HCT116 (cell line): ENCODE results near the gene CNPY3. TPM values are rescaled to one million over a fixed set of nuclear protein-coding genes. Genes with fewer than 3 reads are reported as not detected.

Source experiments
- ATAC-seq: fragments of 200-7000 bp; cut with Tn5 transposase; 2 replicates; pipeline ENCODE4 v1.9.1; 2020; ENCODE audit warnings: mild to moderate bottlenecking, moderate library complexity
- BruUV-seq: library from RNA; stranded (reverse); fragments of 400-500 nt; replicated peaks from 2 replicates; lab custom pipeline; 2021; lab: Mats Ljungman, UMichigan
- CTCF ChIA-PET: fragments of 300-600 bp; sonication (Branson Sonifier 250); formaldehyde crosslinking; loops from one replicate; lab custom pipeline; 2021; ENCODE audit warnings: antibody characterized with exemption; lab: Charles Lee
- POLR2A ChIA-PET: fragments of 300-600, 350-600 bp; sonication (Branson Sonifier 250); formaldehyde crosslinking; loops from one replicate; lab custom pipeline; 2021; ENCODE audit warnings: antibody characterized with exemption; lab: Charles Lee
- RAD21 ChIA-PET, 2 experiments: fragments of 300-600 bp; sonication (Branson Sonifier 250); formaldehyde crosslinking; loops; one replicate each; lab custom pipeline; 2023; ENCODE audit warnings: low total read pairs in 2 of 2; ENCODE audit not compliant: uncharacterized antibody in 2 of 2, unreplicated experiment in 2 of 2, low non-redundant PET in 1 of 2; lab: Charles Lee
- DNase-seq: peaks from one replicate; pipeline ENCODE4 v3.0.0-alpha.2; 2010; ENCODE audit warnings: low read depth, low spot score
- H2AFZ ChIP-seq: fragments of 200-600 bp; shearing (Covaris generic), sonication (generic); 2 replicates; pipeline ENCODE4 v1.6.1; 2017; ENCODE audit warnings: low read depth, mixed run types, mixed read lengths, antibody characterized with exemption, low read length; ENCODE audit not compliant: poor library complexity, severe bottlenecking
- H3K27ac ChIP-seq: 2 replicates; pipeline ENCODE4 v1.5.1; 2012; ENCODE audit warnings: low read depth, low read length
- H3K27me3 ChIP-seq: fragments of 200-600 bp; sonication (generic); 2 replicates; pipeline ENCODE4 v1.6.1; 2016; ENCODE audit warnings: mixed run types, low read length, mixed read lengths; ENCODE audit not compliant: insufficient read depth
- H3K36me3 ChIP-seq, 2 experiments: fragments of 200-500 bp in 1 of 2; fragments of 200-600 bp in 1 of 2; sonication (Bioruptor generic) in 1 of 2; sonication (generic) in 1 of 2; 2 replicates each; pipeline versions ENCODE4 v1.5.1 to v1.6.1; 2014 to 2016; ENCODE audit warnings: low read length in 2 of 2, inconsistent platforms in 1 of 2, mixed read lengths in 1 of 2, mixed run types in 1 of 2; ENCODE audit not compliant: insufficient read depth in 2 of 2, control insufficient read depth in 1 of 2
- H3K4me1 ChIP-seq, 2 experiments: fragments of 200-600 bp in 1 of 2; sonication (generic) in 1 of 2; 2 replicates each; pipeline versions ENCODE4 v1.5.1 to v1.6.1; 2012 to 2017; ENCODE audit warnings: low read length in 2 of 2, inconsistent platforms in 1 of 2, mild to moderate bottlenecking in 1 of 2, mixed read lengths in 1 of 2, mixed run types in 1 of 2, moderate library complexity in 1 of 2; ENCODE audit not compliant: insufficient read depth in 2 of 2, control insufficient read depth in 1 of 2
- H3K4me2 ChIP-seq: fragments of 200-600 bp; sonication (generic); 2 replicates; pipeline ENCODE4 v1.6.1; 2017; ENCODE audit warnings: mixed run types, low read length, mixed read lengths
- H3K4me3 ChIP-seq, 2 experiments: fragments of 200-600 bp in 1 of 2; sonication (generic) in 1 of 2; replicated peaks in 1 of 2; 2 replicates each; pipeline ENCODE4 v1.5.1; 2011 to 2016; ENCODE audit warnings: low read length in 2 of 2, control low read depth in 1 of 2, low read depth in 1 of 2, mild to moderate bottlenecking in 1 of 2, mixed read lengths in 1 of 2, mixed run types in 1 of 2
- H3K79me2 ChIP-seq: fragments of 200-600 bp; sonication (generic); 2 replicates; pipeline ENCODE4 v1.6.1; 2017; ENCODE audit warnings: mild to moderate bottlenecking, mixed run types, low read length, moderate library complexity, mixed read lengths; ENCODE audit not compliant: insufficient read depth
- H3K9ac ChIP-seq: fragments of 200-600 bp; sonication (generic); 2 replicates; pipeline ENCODE4 v1.6.1; 2016; ENCODE audit warnings: low read length, mixed read lengths
- H3K9me2 ChIP-seq: fragments of 200-600 bp; sonication (generic), shearing (Covaris generic); 2 replicates; pipeline ENCODE4 v1.6.1; 2017; ENCODE audit warnings: mixed run types, mild to moderate bottlenecking, moderate library complexity; ENCODE audit not compliant: insufficient read depth
- H3K9me3 ChIP-seq, 2 experiments: fragments of 200-500 bp in 1 of 2; fragments of 200-600 bp in 1 of 2; sonication (Bioruptor generic) in 1 of 2; sonication (generic) in 1 of 2; 2 replicates each; pipeline ENCODE4 v1.6.1; 2014 to 2017; ENCODE audit warnings: low read length in 2 of 2, mixed read lengths in 2 of 2, inconsistent platforms in 1 of 2, low read depth in 1 of 2, mild to moderate bottlenecking in 1 of 2, mixed run types in 1 of 2, moderate library complexity in 1 of 2; ENCODE audit not compliant: control insufficient read depth in 1 of 2, insufficient read depth in 1 of 2
- H4K20me1 ChIP-seq: fragments of 200-600 bp; sonication (generic), shearing (Covaris generic); 2 replicates; pipeline ENCODE4 v1.6.1; 2017; ENCODE audit warnings: mixed run types, mild to moderate bottlenecking, moderate library complexity; ENCODE audit not compliant: insufficient read depth
- ATF3 ChIP-seq: IDR thresholded peaks from 2 replicates; pipeline ENCODE4 v1.6.1; 2012
- CBX3 ChIP-seq: IDR thresholded peaks from 2 replicates; pipeline ENCODE4 v1.6.1; 2012; ENCODE audit warnings: low read depth
- CTCF ChIP-seq, 3 experiments: fragments of 200-600 bp in 1 of 3; sonication (generic) in 1 of 3; IDR thresholded peaks in 2 of 3; conservative IDR thresholded peaks in 1 of 3; 2 replicates each; pipeline ENCODE4 v1.5.1; 2012 to 2017; ENCODE audit warnings: low read depth in 2 of 3, low read length in 2 of 3, antibody characterized with exemption in 1 of 3, borderline replicate concordance in 1 of 3, control low read depth in 1 of 3, mild to moderate bottlenecking in 1 of 3, mixed read lengths in 1 of 3, mixed run types in 1 of 3, moderate library complexity in 1 of 3; ENCODE audit not compliant: insufficient read depth in 1 of 3
- ELF1 ChIP-seq: IDR thresholded peaks from 2 replicates; pipeline ENCODE4 v1.6.1; 2012; ENCODE audit warnings: low read depth, borderline replicate concordance
- EZH2 ChIP-seq: fragments of 200-600 bp; sonication (generic); IDR thresholded peaks from 2 replicates; pipeline ENCODE4 v1.6.1; 2017; ENCODE audit warnings: antibody characterized with exemption, mixed run types
- JUND ChIP-seq: IDR thresholded peaks from 2 replicates; pipeline ENCODE4 v1.6.1; 2012
- REST ChIP-seq: IDR thresholded peaks from 2 replicates; pipeline ENCODE4 v1.6.1; 2012; ENCODE audit warnings: low read depth
- SRF ChIP-seq: IDR thresholded peaks from 2 replicates; pipeline ENCODE4 v1.6.1; 2012; ENCODE audit warnings: low read depth
- TCF7L2 ChIP-seq: IDR thresholded peaks from 2 replicates; pipeline ENCODE4 v1.7.0; 2011; ENCODE audit warnings: borderline replicate concordance, inconsistent platforms; ENCODE audit not compliant: insufficient read depth, insufficient read length; ENCODE audit errors: extremely low read depth
- YY1 ChIP-seq: IDR thresholded peaks from 2 replicates; pipeline ENCODE4 v1.6.1; 2011; ENCODE audit warnings: low read length, low read depth, moderate library complexity, mild to moderate bottlenecking; ENCODE audit not compliant: insufficient replicate concordance; ENCODE audit errors: extremely low read depth
- ZBTB33 ChIP-seq: IDR thresholded peaks from 2 replicates; pipeline ENCODE4 v1.6.1; 2011; ENCODE audit warnings: mild to moderate bottlenecking, low read length, moderate library complexity; ENCODE audit not compliant: insufficient replicate concordance; ENCODE audit errors: extremely low read depth
- ZFX ChIP-seq: fragments of 450-650 bp; IDR thresholded peaks from 2 replicates; pipeline ENCODE4 v1.6.1; 2017
- ZNF274 ChIP-seq: fragments of 200-500 bp; sonication (Bioruptor generic); IDR thresholded peaks from 2 replicates; pipeline ENCODE4 v1.6.1; 2014; ENCODE audit warnings: mild to moderate bottlenecking, low read depth, low read length, inconsistent platforms
- intact Hi-C: fragments of 100-400 bp; cut with micrococcal nuclease; formaldehyde crosslinking; loops from 2 replicates; pipeline ENCODE4 v1.10.0; 2022
- total RNA-seq: library from RNA; stranded (reverse); gene quantifications from one replicate; pipeline ENCODE4 v1.2.1, GENCODE V29; 2021; ENCODE audit not compliant: unreplicated experiment

CNPY3 gene
- total RNA-seq, 1 experiment from 2014 or later = 49.1 TPM

GRCh38 chr6:42966571-42966970 is 37.3 kb downstream of the CNPY3 start:
- H3K27me3 ChIP-seq = no peaks in the 10 kb centered on the region
- no TSS peak for BruUV-seq
- no peak overlapping the region for H3K4me3 ChIP-seq
- no peaks in the 10 kb centered on the region for H3K9me3 ChIP-seq
- no peak for DNase-seq
- ChIA-PET RAD21 (no interaction called here), CTCF (no interaction called here), POLR2A (no interaction called here)
- H4K20me1 ChIP-seq = no peaks in the 10 kb centered on the region
- H3K9ac ChIP-seq = no peak overlapping the region
- H3K9me2 ChIP-seq = no peaks in the 10 kb centered on the region
- TF ChIP-seq EZH2 = no peak
- TF ChIP-seq YY1 = no peak
- TF ChIP-seq CBX3 = no peak
- no peak for TF ChIP-seq TCF7L2
- TF ChIP-seq ATF3 = no peak
- TF ChIP-seq ZFX = no peak
- TF ChIP-seq JUND = no peak
- no peak for TF ChIP-seq SRF
- no peak for TF ChIP-seq CTCF (IDR thresholded peaks at IDR 0.05 in 2 of 3, conservative IDR thresholded peaks at IDR 0.05 in 1 of 3; ENCODE audit: borderline replicate concordance in 1 of 3, insufficient read depth in 1 of 3, low read depth in 2 of 3, low read length in 2 of 3)
- TF ChIP-seq REST = no peak
- TF ChIP-seq ZBTB33 = no peak
- TF ChIP-seq ELF1 = no peak
- no peak for TF ChIP-seq ZNF274
- no peak overlapping the region for H3K27ac ChIP-seq
- H3K4me1 ChIP-seq = peaks cover 11 to 21% of the 10 kb centered on the region in 2 experiments
- peaks cover 0 to 3% of the 10 kb centered on the region in 2 experiments; a peak in 2 of 4 replicates for H3K36me3 ChIP-seq
- intact Hi-C loops = no loop called here
- H2AFZ ChIP-seq = no peak overlapping the region
- no peaks in the 10 kb centered on the region for H3K79me2 ChIP-seq
- ATAC-seq = no peak
- H3K4me2 ChIP-seq = no peak overlapping the region
